Prostate gland (tissue), 2 donors: Measurements from ENCODE around the gene MIEF2. TPM values are rescaled to one million over a fixed set of nuclear protein-coding genes. Genes with fewer than 3 reads are reported as not detected.

ENCODE experiments used
- DNase-seq: peaks from one replicate; pipeline ENCODE4 v3.0.0-alpha.2; 2019; ENCODE audit warnings: low spot score
- H3K27ac ChIP-seq, 2 donors: fragments of 200-600 bp; sonication (generic); 2 replicates each; pipeline ENCODE4 v1.5.1; 2017 to 2019
- H3K27me3 ChIP-seq: fragments of 200-600 bp; sonication (generic); replicated peaks from 2 replicates; pipeline ENCODE4 v1.5.1; 2019; ENCODE audit not compliant: insufficient read depth
- H3K36me3 ChIP-seq, 2 donors: fragments of 200-600 bp; sonication (generic); 1 replicate in 1 of 2; 2 replicates in 1 of 2; pipeline versions ENCODE4 v1.5.1 to v1.8.1; 2017 to 2019
- H3K4me1 ChIP-seq: fragments of 200-600 bp; sonication (generic); replicated peaks from 2 replicates; pipeline ENCODE4 v1.5.1; 2019
- H3K4me3 ChIP-seq, 2 donors: fragments of 200-600 bp; sonication (generic); 2 replicates each; pipeline ENCODE4 v1.5.1; 2017 to 2019
- H3K9me3 ChIP-seq: fragments of 200-600 bp; sonication (generic); 2 replicates; pipeline ENCODE4 v1.5.1; 2017
- CTCF ChIP-seq, 4 experiments: fragments of 200-600 bp in 2 of 4; fragments of 450-650 bp in 2 of 4; sonication (generic) in 2 of 4; IDR thresholded peaks; 1 replicate in 3 of 4; 2 replicates in 1 of 4; pipeline ENCODE4 v1.5.1; 2016 to 2019; ENCODE audit warnings: antibody characterized with exemption in 4 of 4, mild to moderate bottlenecking in 2 of 4, moderate library complexity in 2 of 4
- POLR2A ChIP-seq: fragments of 450-650 bp; IDR thresholded peaks from one replicate; pipeline ENCODE4 v1.6.1; 2016; ENCODE audit warnings: antibody characterized with exemption, mild to moderate bottlenecking
- POLR2AphosphoS5 ChIP-seq: sonication (generic); formaldehyde crosslinking; IDR thresholded peaks from one replicate; pipeline ENCODE4 v1.6.1; 2017; ENCODE audit warnings: antibody characterized with exemption
- WGBS: methylation state at CpG from one replicate; pipeline ENCODE4 v1.1.5; 2018; 5-methylcytosine and 5-hydroxymethylcytosine counted together
- intact Hi-C: fragments of 100-400 bp; cut with DNase I; formaldehyde crosslinking; loops from one replicate; pipeline ENCODE4 v1.14.2; 2022
- total RNA-seq, 2 donors: library from RNA; depleted of rRNA; stranded (reverse); fragments of >200 nt; gene quantifications; one replicate each; pipeline ENCODE4 v1.1.0, GENCODE V29; 2016

MIEF2 gene
- total RNA-seq, 2 donors from 2014 or later, result 22.3 to 28.7 TPM

- intact Hi-C loops, result no loop called here
- DNase-seq, result no peak
- no peak overlapping the region for H3K27ac ChIP-seq
- H3K4me3 ChIP-seq, result no peak overlapping the region
- H3K4me1 ChIP-seq, result no peaks in the 10 kb centered on the region
- no peaks in the 10 kb centered on the region for H3K9me3 ChIP-seq
- no peaks in the 10 kb centered on the region for H3K27me3 ChIP-seq
- no peaks in the 10 kb centered on the region for H3K36me3 ChIP-seq
- WGBS, result 59% methylated on average over 14 of the region's 14 CpGs
- TF ChIP-seq POLR2AphosphoS5 (no peak), POLR2A (peak; percentile 23)
Observed at GRCh38 chr17:18235743-18236256, 24.7 kb upstream of the MIEF2 start.

- Histone ChIP-seq H3K27me3 (no peaks in the 10 kb centered on the region), H3K4me1 (no peaks in the 10 kb centered on the region), H3K36me3 (no peaks in the 10 kb centered on the region), H3K4me3 (no peak overlapping the region), H3K9me3 (no peaks in the 10 kb centered on the region), H3K27ac (no peak overlapping the region)
- 89% methylated on average over 18 of the region's 18 CpGs for WGBS
- no peak for DNase-seq
- TF ChIP-seq POLR2A (no peak), CTCF (IDR thresholded peaks at IDR 0.05) (no peak), POLR2AphosphoS5 (no peak)
- intact Hi-C loops, result no loop called here
Observed at GRCh38 chr17:18236494-18236893, 24.0 kb upstream of the MIEF2 start.

GRCh38 chr17:18237461-18237860 is 23.0 kb upstream of the MIEF2 start:
- Histone ChIP-seq H3K27me3 (no peaks in the 10 kb centered on the region), H3K4me3 (no peak overlapping the region), H3K9me3 (no peaks in the 10 kb centered on the region), H3K4me1 (no peaks in the 10 kb centered on the region), H3K36me3 (no peaks in the 10 kb centered on the region), H3K27ac (no peak overlapping the region)
- intact Hi-C loops, result no loop called here
- 85% methylated on average over 20 of the region's 20 CpGs for WGBS
- DNase-seq, result no peak
- TF ChIP-seq POLR2A (no peak), CTCF (IDR thresholded peaks at IDR 0.05) (no peak), POLR2AphosphoS5 (no peak)

GRCh38 chr17:18238299-18238698 is 22.2 kb upstream of the MIEF2 start:
- Histone ChIP-seq H3K27ac (no peak overlapping the region), H3K4me3 (no peak overlapping the region), H3K36me3 (no peaks in the 10 kb centered on the region), H3K4me1 (no peaks in the 10 kb centered on the region), H3K9me3 (no peaks in the 10 kb centered on the region), H3K27me3 (no peaks in the 10 kb centered on the region)
- intact Hi-C loops, result no loop called here
- TF ChIP-seq POLR2AphosphoS5, result no peak
- TF ChIP-seq POLR2A, result no peak
- no peak for TF ChIP-seq CTCF (IDR thresholded peaks at IDR 0.05)
- 93% methylated on average over 18 of the region's 18 CpGs for WGBS
- no peak for DNase-seq

GRCh38 chr17:18240449-18240848 is 20.0 kb upstream of the MIEF2 start:
- Histone ChIP-seq H3K9me3 (no peaks in the 10 kb centered on the region), H3K36me3 (peaks cover 4 to 7% of the 10 kb centered on the region in 2 donors)

More at GRCh38 chr17:18240449-18240848, 20.0 kb upstream of the MIEF2 start:
- Histone ChIP-seq H3K27me3 (no peaks in the 10 kb centered on the region), H3K4me3 (no peak overlapping the region), H3K27ac (no peak overlapping the region), H3K4me1 (no peaks in the 10 kb centered on the region)
- 88% methylated on average over 19 of the region's 19 CpGs for WGBS
- no peak for DNase-seq
- TF ChIP-seq CTCF (IDR thresholded peaks at IDR 0.05) (no peak), POLR2AphosphoS5 (no peak), POLR2A (no peak)
- intact Hi-C loops, result no loop called here
